Measurements from ENCODE around the gene CDH13.

DNA sequence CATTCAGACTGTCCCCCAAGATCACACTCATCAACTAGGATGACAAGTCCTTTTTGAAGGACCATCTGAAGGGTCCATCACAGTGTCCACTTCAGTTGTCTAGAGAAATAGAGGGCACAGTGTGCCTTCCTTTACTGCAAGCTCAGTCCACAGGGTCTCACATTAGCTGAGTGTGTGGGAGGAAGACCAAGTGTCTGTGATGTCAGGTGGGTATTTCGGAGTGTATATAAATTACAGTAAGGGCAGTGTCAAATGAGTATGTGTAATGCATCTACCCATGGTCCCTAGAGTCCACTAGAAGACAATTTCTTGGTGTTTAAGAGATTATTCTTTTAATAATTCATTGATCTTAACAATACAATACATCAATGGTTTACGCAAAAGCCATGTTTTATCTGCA lies 272.2 kb downstream of the CDH13 start:
- no peak for TF ChIP-seq SIN3A (IDR thresholded peaks at IDR 0.05; ENCODE audit: borderline replicate concordance, insufficient read depth, low read length)
- no peak for TF ChIP-seq POLR2AphosphoS5 (IDR thresholded peaks at IDR 0.05; ENCODE audit: low read depth, low read length)
